OCI-M1 (cell line): ENCODE data around the gene PRPH.
"Not testable (repeated sequence)": the region's sequence is repeated elsewhere in the genome, so short reads cannot be mapped to it uniquely, and the experiment has no call there.

Source experiments
- DNase-seq: peaks from one replicate; lab custom pipeline; 2025; lab: John Stamatoyannopoulos, UW

PRPH gene

GRCh38 chr12:49301760-49302159 is 6.8 kb downstream of the PRPH start:
- no peak for DNase-seq

GRCh38 chr12:49304161-49304560 is 9.2 kb downstream of the PRPH start:
- no peak for DNase-seq

DNA sequence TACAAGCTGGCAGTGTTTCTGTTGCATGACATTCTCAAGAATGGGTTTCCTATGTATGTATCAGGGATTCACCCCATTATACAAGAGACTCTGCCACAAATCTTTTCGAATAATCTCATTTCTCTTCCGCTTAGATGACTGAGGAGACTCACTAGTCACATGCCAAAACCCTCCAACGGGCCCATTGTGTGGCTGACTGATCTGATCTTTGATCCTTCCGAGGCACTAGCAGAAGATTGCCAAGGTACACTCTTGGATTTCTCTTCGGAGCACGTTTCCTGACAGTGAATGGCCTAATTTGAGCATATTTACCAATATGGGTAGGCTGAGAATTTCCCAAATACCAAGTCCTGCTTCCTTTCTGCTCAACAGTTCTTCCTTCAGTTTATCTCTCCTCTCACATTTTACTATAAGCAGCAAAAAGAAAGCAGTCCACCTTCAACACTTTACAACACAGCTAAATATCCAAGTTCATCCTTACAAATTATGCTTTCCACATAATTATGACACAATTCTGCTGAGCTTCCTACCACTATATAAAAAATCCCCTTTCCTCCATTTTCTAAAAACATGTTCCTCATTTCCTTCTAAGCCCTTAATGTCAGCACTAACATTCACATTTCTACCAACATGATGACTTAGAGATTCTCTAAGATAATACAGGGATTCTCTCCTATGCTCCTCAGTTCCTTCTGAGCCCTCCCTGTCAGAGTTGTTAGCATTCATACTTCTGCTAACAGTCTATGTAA is 11.0 kb downstream of the PRPH start:
- peak; percentile 27 for DNase-seq

DNA sequence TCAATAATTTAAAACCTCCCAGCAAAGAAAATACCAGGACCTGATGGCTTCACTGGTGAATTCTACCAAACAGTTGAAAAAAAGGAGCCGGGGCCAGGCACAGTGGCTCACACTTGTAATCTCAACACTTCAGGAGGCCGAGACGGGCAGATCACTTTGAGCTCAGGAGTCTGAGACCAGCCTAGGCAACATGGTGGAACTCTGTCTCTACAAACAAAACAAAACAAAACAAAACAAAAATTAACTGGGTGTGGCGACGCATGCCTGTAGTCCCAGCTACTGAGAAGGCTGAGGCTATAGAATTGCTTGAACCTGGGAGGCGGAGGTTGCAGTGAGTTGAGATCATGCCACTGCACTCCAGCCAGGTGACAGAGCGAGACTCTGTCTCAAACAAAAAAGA is 14.4 kb downstream of the PRPH start:
- DNase-seq: no peak

- DNase-seq: not testable (repeated sequence)
These were observed 15.6 kb downstream of the PRPH start for GRCh38 chr12:49310451-49311000.

- DNase-seq: no peak
These were observed 19.9 kb downstream of the PRPH start for GRCh38 chr12:49314811-49315210.

DNA sequence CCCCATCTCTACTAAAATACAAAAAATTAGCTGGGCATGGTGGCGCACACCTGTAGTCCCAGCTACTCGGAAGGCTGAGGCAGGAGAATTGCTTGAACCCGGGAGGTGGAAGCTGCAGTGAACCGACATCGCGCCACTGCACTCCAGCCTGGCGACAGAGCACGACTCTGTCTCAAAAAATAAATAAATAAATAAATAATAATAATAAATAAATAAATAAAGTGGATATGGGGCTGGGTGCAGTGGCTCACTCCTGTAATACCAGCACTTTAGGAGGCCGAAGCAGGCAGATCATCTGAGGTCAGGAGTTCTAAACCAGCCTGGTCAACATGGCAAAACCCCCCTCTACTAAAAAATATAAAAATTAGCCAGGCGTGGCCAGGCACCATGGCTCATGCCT is 22.2 kb downstream of the PRPH start:
- not testable (repeated sequence) for DNase-seq

GRCh38 chr12:49320411-49321103 is 25.6 kb downstream of the PRPH start:
- DNase-seq: not testable (repeated sequence)

GRCh38 chr12:49322367-49322707 is 27.4 kb downstream of the PRPH start:
- DNase-seq: peak; percentile 42

GRCh38 chr12:49322708-49323523 is 28.0 kb downstream of the PRPH start, which contains the start of gene TROAP:
Gene TROAP, plus strand, starts transcription at chr12:49323255. Its CDS starts 354 bp downstream, at chr12:49323609.
- DNase-seq: peak; percentile 99

DNA sequence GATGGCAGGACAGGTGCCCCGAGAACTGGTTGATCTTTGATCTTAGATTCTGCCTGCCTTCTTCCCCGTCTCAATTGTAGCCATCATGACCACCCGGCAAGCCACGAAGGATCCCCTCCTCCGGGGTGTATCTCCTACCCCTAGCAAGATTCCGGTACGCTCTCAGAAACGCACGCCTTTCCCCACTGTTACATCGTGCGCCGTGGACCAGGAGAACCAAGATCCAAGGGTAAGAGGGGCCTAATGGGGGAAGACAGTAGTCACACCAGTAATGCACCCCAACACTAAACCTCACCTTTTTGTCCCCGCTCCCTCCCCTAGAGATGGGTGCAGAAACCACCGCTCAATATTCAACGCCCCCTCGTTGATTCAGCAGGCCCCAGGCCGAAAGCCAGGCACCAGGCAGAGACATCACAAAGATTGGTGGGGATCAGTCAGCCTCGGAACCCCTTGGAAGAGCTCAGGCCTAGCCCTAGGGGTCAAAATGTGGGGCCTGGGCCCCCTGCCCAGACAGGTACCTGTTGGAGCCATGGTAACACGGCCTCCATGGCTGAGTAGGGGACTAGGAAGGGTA is 28.7 kb downstream of the PRPH start:
- no peak for DNase-seq

DNA sequence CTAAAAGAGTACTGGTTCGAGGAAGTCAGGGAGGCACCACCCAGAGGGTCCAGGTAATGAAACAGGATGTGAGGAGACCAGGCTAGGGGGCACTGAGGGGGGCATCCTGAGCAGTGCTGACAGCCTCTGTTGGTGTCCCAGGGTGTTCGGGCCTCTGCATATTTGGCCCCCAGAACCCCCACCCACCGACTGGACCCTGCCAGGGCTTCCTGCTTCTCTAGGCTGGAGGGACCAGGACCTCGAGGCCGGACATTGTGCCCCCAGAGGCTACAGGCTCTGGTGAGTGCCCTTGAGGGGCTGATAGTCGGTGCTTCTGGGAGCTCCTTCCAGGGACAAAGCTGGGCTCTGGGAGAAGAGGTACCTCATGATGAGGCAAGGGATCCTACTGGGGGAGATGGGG is 30.7 kb downstream of the PRPH start:
- no peak for DNase-seq

GRCh38 chr12:49327368-49327767 is 32.4 kb downstream of the PRPH start:
- no peak for DNase-seq

- no peak for DNase-seq
These were observed 32.9 kb downstream of the PRPH start for GRCh38 chr12:49327887-49328286.

GRCh38 chr12:49328816-49329215 is 33.9 kb downstream of the PRPH start:
- DNase-seq: no peak

GRCh38 chr12:49330032-49330619 is 35.2 kb downstream of the PRPH start:
- DNase-seq: no peak

GRCh38 chr12:49330631-49331379 is 35.9 kb downstream of the PRPH start:
- DNase-seq: no peak

GRCh38 chr12:49331380-49332222 is 36.7 kb downstream of the PRPH start:
- peak; percentile 75 for DNase-seq

DNA sequence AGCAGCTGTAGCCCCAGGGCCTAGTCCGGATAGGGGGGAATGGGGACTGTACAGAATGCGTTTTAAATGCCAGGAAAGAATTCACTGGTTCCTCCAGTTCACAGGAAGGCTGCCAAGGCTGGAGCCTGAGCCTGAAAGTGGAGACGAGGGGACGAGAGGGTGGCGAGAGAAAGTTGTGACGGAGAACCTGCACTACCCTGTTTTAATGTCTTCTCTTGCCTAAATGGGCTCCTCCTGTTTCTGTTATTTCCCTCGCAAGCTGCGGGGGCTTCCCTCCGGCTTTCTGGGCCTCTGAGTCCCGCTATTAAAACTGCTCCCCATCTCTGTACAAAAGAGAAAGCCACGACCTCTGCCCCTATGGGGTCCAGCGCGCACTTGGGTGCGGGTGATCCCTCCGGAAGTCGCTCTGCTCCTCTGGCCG is 37.5 kb downstream of the PRPH start:
- no peak for DNase-seq

GRCh38 chr12:49332891-49333371 is 38.0 kb downstream of the PRPH start:
- no peak for DNase-seq
